PC-3 (cell line): ENCODE measurements around the gene MAP3K8. TPM values are rescaled to one million over a fixed set of nuclear protein-coding genes. Genes with fewer than 3 reads are reported as not detected.

Source experiments
- ATAC-seq: fragments of 200-7000 bp; cut with Tn5 transposase; 2 replicates; pipeline ENCODE4 v1.9.1; 2020; ENCODE audit warnings: mild to moderate bottlenecking, moderate library complexity
- BruUV-seq: library from RNA; stranded (reverse); fragments of 400-500 nt; replicated peaks from 2 replicates; lab custom pipeline; 2021; lab: Mats Ljungman, UMichigan
- CTCF ChIA-PET: fragments of 300-600 bp; sonication (Branson Sonifier 250); formaldehyde crosslinking; loops from one replicate; lab custom pipeline; 2022; ENCODE audit warnings: antibody characterized with exemption; lab: Charles Lee
- POLR2A ChIA-PET: fragments of 300-600 bp; sonication (Branson Sonifier 250); formaldehyde crosslinking; loops from one replicate; lab custom pipeline; 2022; ENCODE audit warnings: antibody characterized with exemption; ENCODE audit not compliant: unreplicated experiment; lab: Charles Lee
- DNase-seq: peaks from one replicate; pipeline ENCODE4 v3.0.0-alpha.2; 2015
- H2AFZ ChIP-seq: fragments of 300-600 bp; sonication (generic); 2 replicates; pipeline ENCODE4 v1.6.0; 2016; ENCODE audit warnings: antibody characterized with exemption, low read length
- H3F3A ChIP-seq: fragments of 300-600 bp; sonication (generic); one replicate; pipeline ENCODE4 v1.6.0; 2017; ENCODE audit warnings: antibody characterized with exemption, low read length, control low read depth, mild to moderate bottlenecking; ENCODE audit not compliant: unreplicated experiment
- H3K27ac ChIP-seq: fragments of 300-600 bp; sonication (generic); 2 replicates; pipeline ENCODE4 v1.5.1; 2016; ENCODE audit warnings: mild to moderate bottlenecking, low read length
- H3K27me3 ChIP-seq: fragments of 300-600 bp; sonication (generic); 2 replicates; pipeline ENCODE4 v1.6.1; 2016; ENCODE audit warnings: low read length, mixed read lengths
- H3K36me3 ChIP-seq: fragments of 300-600 bp; sonication (generic); 2 replicates; pipeline ENCODE4 v1.6.1; 2016; ENCODE audit warnings: low read depth, mixed run types, low read length, mixed read lengths
- H3K4me1 ChIP-seq: fragments of 300-600 bp; sonication (generic); 2 replicates; pipeline ENCODE4 v1.5.1; 2016; ENCODE audit warnings: low read length; ENCODE audit not compliant: insufficient read depth
- H3K4me2 ChIP-seq: fragments of 300-600 bp; sonication (generic); 2 replicates; pipeline ENCODE4 v1.6.0; 2016; ENCODE audit warnings: low read length
- H3K4me3 ChIP-seq: fragments of 300-600 bp; sonication (generic); 2 replicates; pipeline ENCODE4 v1.5.1; 2016; ENCODE audit warnings: mild to moderate bottlenecking, low read length, mixed read lengths
- H3K79me2 ChIP-seq: fragments of 300-600 bp; sonication (generic); 2 replicates; pipeline ENCODE4 v1.6.1; 2017; ENCODE audit warnings: low read length, mixed read lengths
- H3K9ac ChIP-seq: fragments of 300-600 bp; sonication (generic); 2 replicates; pipeline ENCODE4 v1.6.0; 2016; ENCODE audit warnings: mild to moderate bottlenecking, low read length
- H3K9me2 ChIP-seq: fragments of 300-600 bp; sonication (generic); replicated peaks from 2 replicates; pipeline ENCODE4 v1.6.1; 2016; ENCODE audit warnings: mixed run types, low read length, mixed read lengths
- H3K9me3 ChIP-seq: fragments of 300-600 bp; sonication (generic); 2 replicates; pipeline ENCODE4 v1.6.1; 2016; ENCODE audit warnings: low read length, mixed read lengths
- H4K20me1 ChIP-seq: fragments of 300-600 bp; sonication (generic); 2 replicates; pipeline ENCODE4 v1.6.1; 2016; ENCODE audit warnings: low read length, mixed read lengths
- CTCF ChIP-seq: fragments of 300-600 bp; sonication (generic); conservative IDR thresholded peaks from 2 replicates; pipeline ENCODE4 v1.5.1; 2017; ENCODE audit warnings: antibody characterized with exemption, low read depth, mild to moderate bottlenecking, low read length
- EZH2 ChIP-seq: fragments of 300-600 bp; sonication (generic); IDR thresholded peaks from one replicate; pipeline ENCODE4 v1.6.1; 2017; ENCODE audit warnings: antibody characterized with exemption, mild to moderate bottlenecking, low read length; ENCODE audit not compliant: unreplicated experiment
- EZH2phosphoT487 ChIP-seq: fragments of 300-600 bp; sonication (generic); IDR thresholded peaks from 2 replicates; pipeline ENCODE4 v1.6.1; 2018; ENCODE audit warnings: mild to moderate bottlenecking, antibody characterized with exemption, low read length, borderline replicate concordance
- intact Hi-C: fragments of 100-400 bp; cut with micrococcal nuclease; formaldehyde crosslinking; loops from 2 replicates; pipeline ENCODE4 v1.9.0; 2023
- total RNA-seq: library from RNA; depleted of rRNA; stranded (reverse); fragments of >200 nt; gene quantifications from 2 replicates; pipeline ENCODE4 v1.2.3, GENCODE V29; 2014

The MAP3K8 gene
- total RNA-seq, 1 experiment from 2014 or later, result 6.5 TPM

GRCh38 chr10:30386801-30387588 lies 47.0 kb upstream of the MAP3K8 start:
- H3K27ac ChIP-seq, result peak overlapping the region; percentile 70
- no peaks in the 10 kb centered on the region for H4K20me1 ChIP-seq
- H3K9me3 ChIP-seq, result no peaks in the 10 kb centered on the region
- peak overlapping the region; percentile 67 for H2AFZ ChIP-seq
- no peaks in the 10 kb centered on the region for H3K27me3 ChIP-seq
- intact Hi-C loops, result no loop called here
- peak overlapping the region; percentile 45 for H3K4me2 ChIP-seq
- CTCF ChIA-PET, result no interaction called here
- H3K36me3 ChIP-seq, result no peaks in the 10 kb centered on the region
- H3K4me3 ChIP-seq, result peak overlapping the region; percentile 20; the same call in 1 of the 2 replicates
- H3K9ac ChIP-seq, result no peak overlapping the region
- H3K79me2 ChIP-seq, result no peaks in the 10 kb centered on the region
- TF ChIP-seq CTCF, result no peak
- TF ChIP-seq EZH2phosphoT487, result no peak
- TF ChIP-seq EZH2, result no peak
- POLR2A ChIA-PET, result no interaction called here
- no peaks in the 10 kb centered on the region for H3K9me2 ChIP-seq
- H3F3A ChIP-seq, result no peaks in the 10 kb centered on the region
- peak; percentile 65 for ATAC-seq
- BruUV-seq, result no TSS peak
- H3K4me1 ChIP-seq, result peaks cover 25% of the 10 kb centered on the region
- DNase-seq, result peak; percentile 80

GRCh38 chr10:30387646-30388243 lies 46.2 kb upstream of the MAP3K8 start:
- 0 out of 2 replicates have a peak overlapping the region, but pooled peaks have one; percentile 20 for H3K4me3 ChIP-seq
- H3K79me2 ChIP-seq, result no peaks in the 10 kb centered on the region
- peak; percentile 78 for ATAC-seq
- intact Hi-C loops, result no loop called here
- ChIA-PET CTCF (no interaction called here), POLR2A (no interaction called here)
- H3F3A ChIP-seq, result no peaks in the 10 kb centered on the region
- H3K9me3 ChIP-seq, result no peaks in the 10 kb centered on the region
- H3K27ac ChIP-seq, result peak overlapping the region; percentile 70
- H3K36me3 ChIP-seq, result no peaks in the 10 kb centered on the region
- H3K9ac ChIP-seq, result no peak overlapping the region
- H3K9me2 ChIP-seq, result no peaks in the 10 kb centered on the region
- peak; percentile 90 for DNase-seq
- H4K20me1 ChIP-seq, result no peaks in the 10 kb centered on the region
- BruUV-seq, result no TSS peak
- peaks cover 25% of the 10 kb centered on the region for H3K4me1 ChIP-seq
- no peaks in the 10 kb centered on the region for H3K27me3 ChIP-seq
- H3K4me2 ChIP-seq, result peak overlapping the region; percentile 45
- TF ChIP-seq EZH2phosphoT487, result no peak
- peak; percentile 56; the same call in 1 of the 2 replicates for TF ChIP-seq CTCF
- peak overlapping the region; percentile 67 for H2AFZ ChIP-seq

- Histone ChIP-seq H3K9me3 (no peaks in the 10 kb centered on the region), H4K20me1 (no peaks in the 10 kb centered on the region), H3K36me3 (no peaks in the 10 kb centered on the region), H3K4me1 (peaks cover 25% of the 10 kb centered on the region), H3K4me2 (no peak overlapping the region), H2AFZ (no peak overlapping the region), H3K9ac (no peak overlapping the region), H3K27me3 (no peaks in the 10 kb centered on the region), H3K4me3 (no peak overlapping the region), H3F3A (no peaks in the 10 kb centered on the region), H3K79me2 (no peaks in the 10 kb centered on the region), H3K27ac (no peak overlapping the region), H3K9me2 (no peaks in the 10 kb centered on the region)
- no TSS peak for BruUV-seq
- intact Hi-C loops, result no loop called here
- ATAC-seq, result no peak
- ChIA-PET POLR2A (no interaction called here), CTCF (no interaction called here)
- DNase-seq, result no peak
- TF ChIP-seq CTCF (no peak), EZH2phosphoT487 (no peak), EZH2 (no peak)
These were observed 44.4 kb upstream of the MAP3K8 start for GRCh38 chr10:30389543-30389942.
